AG04449 (cell line): ENCODE data around the gene POPDC2.

ENCODE experiments used
- CTCF ChIA-PET: fragments of 350-600 bp; formaldehyde crosslinking; extraction: SDS; loops from one replicate; lab custom pipeline; 2021; ENCODE audit warnings: antibody characterized with exemption; lab: Yijun Ruan, JAX
- POLR2A ChIA-PET: fragments of 400-600, 350-600 bp; formaldehyde crosslinking; extraction: SDS; loops from one replicate; lab custom pipeline; 2020; ENCODE audit warnings: antibody characterized with exemption, inconsistent platforms; lab: Yijun Ruan, JAX
- DNase-seq: peaks from one replicate; pipeline ENCODE4 v3.0.0-alpha.2; 2010; ENCODE audit warnings: low read depth, low spot score
- H3K4me3 ChIP-seq: 2 replicates; pipeline ENCODE4 v1.5.1; 2011; ENCODE audit warnings: low read depth, mild to moderate bottlenecking, control low read depth, low read length
- CTCF ChIP-seq: IDR thresholded peaks from one replicate; pipeline ENCODE4 v1.5.1; 2011; ENCODE audit warnings: mild to moderate bottlenecking, moderate library complexity, low read length, control low read depth, inconsistent platforms; ENCODE audit not compliant: insufficient read depth; ENCODE audit errors: missing control alignments

Gene POPDC2

GRCh38 chr3:119653876-119654275 lies 6.5 kb downstream of the POPDC2 start:
- ChIA-PET CTCF (interaction anchor here (0.7 to 2.1 kb wide), 4 partner anchors 9 to 20 kb away, joined by 3 to 5 read pairs (median 4); no protein-coding TSS in a partner anchor), POLR2A (no interaction called here)
- no peak overlapping the region for H3K4me3 ChIP-seq
- TF ChIP-seq CTCF = no peak
- DNase-seq = no peak

GRCh38 chr3:119652306-119653033 lies 7.9 kb downstream of the POPDC2 start:
- no peak overlapping the region for H3K4me3 ChIP-seq
- CTCF ChIA-PET = interaction anchor here (1.4 kb wide), 1 partner anchor 10 kb away, joined by 3 read pairs; no protein-coding TSS in a partner anchor
- POLR2A ChIA-PET = no interaction called here
- no peak for TF ChIP-seq CTCF
- no peak for DNase-seq

GRCh38 chr3:119649761-119650160 lies 10.6 kb downstream of the POPDC2 start:
- H3K4me3 ChIP-seq = no peak overlapping the region
- POLR2A ChIA-PET = no interaction called here
- CTCF ChIA-PET = interaction anchor here (1.0 to 1.6 kb wide), 5 partner anchors 10 to 126 kb away, joined by 3 to 6 read pairs (median 3); no protein-coding TSS in a partner anchor
- TF ChIP-seq CTCF = no peak
- DNase-seq = no peak

GRCh38 chr3:119647843-119648575 lies 12.4 kb downstream of the POPDC2 start:
- CTCF ChIA-PET = interaction anchor here (1.3 to 1.5 kb wide), 2 partner anchors 10 to 15 kb away, joined by 3 to 5 read pairs; no protein-coding TSS in a partner anchor
- no peak for DNase-seq
- POLR2A ChIA-PET = no interaction called here
- no peak for TF ChIP-seq CTCF
- no peak overlapping the region for H3K4me3 ChIP-seq

GRCh38 chr3:119647171-119647570 lies 13.2 kb downstream of the POPDC2 start:
- ChIA-PET POLR2A (no interaction called here), CTCF (interaction anchor here (1.3 kb wide), 1 partner anchor 15 kb away, joined by 5 read pairs; no protein-coding TSS in a partner anchor)
- H3K4me3 ChIP-seq = no peak overlapping the region
- no peak for DNase-seq
- no peak for TF ChIP-seq CTCF

- DNase-seq = no peak
- ChIA-PET POLR2A (no interaction called here), CTCF (no interaction called here)
- no peak overlapping the region for H3K4me3 ChIP-seq
- no peak for TF ChIP-seq CTCF
Observed at GRCh38 chr3:119645813-119646212, 14.6 kb downstream of the POPDC2 start.
